ENCODE data around the gene ATP8B4. TPM values are rescaled to one million over a fixed set of nuclear protein-coding genes. Genes with fewer than 3 reads are reported as not detected.

The ATP8B4 gene
- total RNA-seq, 2 experiments from 2014 or later: 2.0 to 2.9 TPM

GRCh38 chr15:49888323-49888693, 230.7 kb downstream of the ATP8B4 start:
- intact Hi-C loops (cut with micrococcal nuclease): no loop called here
- Mint-ChIP-seq H3K27ac (no peak overlapping the region), H3K9me3 (no peaks in the 10 kb centered on the region), H3K4me3 (no peak overlapping the region), H3K27me3 (ENCODE audit: low read depth) (no peaks in the 10 kb centered on the region), H3K36me3 (ENCODE audit: low read depth) (no peaks in the 10 kb centered on the region), H3K4me1 (ENCODE audit: low read depth) (no peaks in the 10 kb centered on the region)
- CTCF ChIA-PET: interaction anchor here (1.2 kb wide), 1 partner anchor 114 kb away, joined by 3 read pairs; no protein-coding TSS in a partner anchor
- no peak for DNase-seq

- no peak for DNase-seq
- intact Hi-C loops (cut with micrococcal nuclease): no loop called here
- Mint-ChIP-seq H3K27ac (no peak overlapping the region), H3K4me3 (no peak overlapping the region), H3K9me3 (no peaks in the 10 kb centered on the region), H3K36me3 (ENCODE audit: low read depth) (no peaks in the 10 kb centered on the region), H3K4me1 (ENCODE audit: low read depth) (no peaks in the 10 kb centered on the region), H3K27me3 (ENCODE audit: low read depth) (no peaks in the 10 kb centered on the region)
- CTCF ChIA-PET: interaction anchor here (0.6 to 1.2 kb wide), 3 partner anchors 26 to 296 kb away, joined by 3 to 5 read pairs (median 3); no protein-coding TSS in a partner anchor
Measured at GRCh38 chr15:49887659-49888322, 231.2 kb downstream of the ATP8B4 start.

GRCh38 chr15:49883121-49883520, 235.9 kb downstream of the ATP8B4 start:
- Mint-ChIP-seq H3K9me3 (no peaks in the 10 kb centered on the region), H3K4me1 (ENCODE audit: low read depth) (no peaks in the 10 kb centered on the region), H3K27me3 (ENCODE audit: low read depth) (no peaks in the 10 kb centered on the region), H3K36me3 (ENCODE audit: low read depth) (no peaks in the 10 kb centered on the region), H3K4me3 (no peak overlapping the region), H3K27ac (no peak overlapping the region)
- intact Hi-C loops (cut with micrococcal nuclease): no loop called here
- DNase-seq: no peak
- CTCF ChIA-PET: interaction anchor here (0.7 kb wide), 1 partner anchor 650 kb away, joined by 3 read pairs; no protein-coding TSS in a partner anchor

- Mint-ChIP-seq H3K36me3 (ENCODE audit: low read depth) (no peaks in the 10 kb centered on the region), H3K27ac (no peak overlapping the region), H3K9me3 (no peaks in the 10 kb centered on the region), H3K4me3 (no peak overlapping the region), H3K27me3 (ENCODE audit: low read depth) (no peaks in the 10 kb centered on the region), H3K4me1 (ENCODE audit: low read depth) (no peaks in the 10 kb centered on the region)
- intact Hi-C loops (cut with micrococcal nuclease): no loop called here
- CTCF ChIA-PET: no interaction called here
- no peak for DNase-seq
Measured at GRCh38 chr15:49881866-49882265, 237.2 kb downstream of the ATP8B4 start.

- Mint-ChIP-seq H3K4me1 (ENCODE audit: low read depth) (no peaks in the 10 kb centered on the region), H3K27me3 (ENCODE audit: low read depth) (no peaks in the 10 kb centered on the region), H3K27ac (no peak overlapping the region), H3K36me3 (ENCODE audit: low read depth) (no peaks in the 10 kb centered on the region), H3K4me3 (no peak overlapping the region), H3K9me3 (no peaks in the 10 kb centered on the region)
- intact Hi-C loops (cut with micrococcal nuclease): no loop called here
- CTCF ChIA-PET: no interaction called here
- DNase-seq: no peak
Measured at GRCh38 chr15:49881433-49881832, 237.6 kb downstream of the ATP8B4 start.

- no peaks in the 10 kb centered on the region for H3K27me3 Mint-ChIP-seq (ENCODE audit: low read depth)
- DNase-seq: no peak
- CTCF ChIA-PET: interaction anchor here (0.5 kb wide), 1 partner anchor 461 kb away, joined by 3 read pairs; no protein-coding TSS in a partner anchor
- no peaks in the 10 kb centered on the region for H3K36me3 Mint-ChIP-seq (ENCODE audit: low read depth)
- no peak overlapping the region for H3K27ac Mint-ChIP-seq
- intact Hi-C loops (cut with micrococcal nuclease): loop anchor here (2.0 kb wide), 1 partner anchor 267 kb away; no protein-coding TSS in a partner anchor
- no peaks in the 10 kb centered on the region for H3K4me1 Mint-ChIP-seq (ENCODE audit: low read depth)
- H3K9me3 Mint-ChIP-seq: no peaks in the 10 kb centered on the region
- H3K4me3 Mint-ChIP-seq: no peak overlapping the region
Measured at GRCh38 chr15:49877873-49878521, 241.0 kb downstream of the ATP8B4 start.

- CTCF ChIA-PET: interaction anchor here (0.6 to 1.3 kb wide), 5 partner anchors 31 to 439 kb away, joined by 3 read pairs; no protein-coding TSS in a partner anchor
- H3K36me3 Mint-ChIP-seq (ENCODE audit: low read depth): no peaks in the 10 kb centered on the region
- H3K4me1 Mint-ChIP-seq (ENCODE audit: low read depth): no peaks in the 10 kb centered on the region
- intact Hi-C loops (cut with micrococcal nuclease): loop anchor here (2.0 kb wide), 1 partner anchor 268 kb away; no protein-coding TSS in a partner anchor
- no peaks in the 10 kb centered on the region for H3K9me3 Mint-ChIP-seq
- DNase-seq: no peak
- no peak overlapping the region for H3K4me3 Mint-ChIP-seq
- H3K27ac Mint-ChIP-seq: no peak overlapping the region
- H3K27me3 Mint-ChIP-seq (ENCODE audit: low read depth): no peaks in the 10 kb centered on the region
Measured at GRCh38 chr15:49877117-49877872, 241.7 kb downstream of the ATP8B4 start.

GRCh38 chr15:49876401-49877038, 242.5 kb downstream of the ATP8B4 start:
- intact Hi-C loops (cut with micrococcal nuclease): loop anchor here (1.0 to 2.0 kb wide), 3 partner anchors 175 to 268 kb away; no protein-coding TSS in a partner anchor
- no peak for DNase-seq
- Mint-ChIP-seq H3K4me1 (ENCODE audit: low read depth) (no peaks in the 10 kb centered on the region), H3K9me3 (no peaks in the 10 kb centered on the region), H3K27ac (no peak overlapping the region), H3K4me3 (no peak overlapping the region), H3K36me3 (ENCODE audit: low read depth) (no peaks in the 10 kb centered on the region), H3K27me3 (ENCODE audit: low read depth) (no peaks in the 10 kb centered on the region)
- CTCF ChIA-PET: interaction anchor here (0.6 to 1.5 kb wide), 7 partner anchors 30 to 724 kb away, joined by 3 read pairs; no protein-coding TSS in a partner anchor

- intact Hi-C loops (cut with micrococcal nuclease): loop anchor here (2.0 kb wide), 1 partner anchor 443 kb away; no protein-coding TSS in a partner anchor
- Mint-ChIP-seq H3K4me3 (no peak overlapping the region), H3K4me1 (ENCODE audit: low read depth) (no peaks in the 10 kb centered on the region), H3K36me3 (ENCODE audit: low read depth) (no peaks in the 10 kb centered on the region), H3K27ac (no peak overlapping the region), H3K27me3 (ENCODE audit: low read depth) (no peaks in the 10 kb centered on the region), H3K9me3 (no peaks in the 10 kb centered on the region)
- no peak for DNase-seq
- CTCF ChIA-PET: interaction anchor here (1.5 kb wide), 1 partner anchor 129 kb away, joined by 3 read pairs; no protein-coding TSS in a partner anchor
Measured at GRCh38 chr15:49875392-49875791, 243.6 kb downstream of the ATP8B4 start.

- no peak overlapping the region for H3K4me3 Mint-ChIP-seq
- peaks cover 9% of the 10 kb centered on the region for H3K27me3 Mint-ChIP-seq (ENCODE audit: low read depth)
- no peaks in the 10 kb centered on the region for H3K36me3 Mint-ChIP-seq (ENCODE audit: low read depth)
- no peak overlapping the region for H3K27ac Mint-ChIP-seq
- no peak for DNase-seq
- CTCF ChIA-PET: no interaction called here
- H3K9me3 Mint-ChIP-seq: no peaks in the 10 kb centered on the region
- intact Hi-C loops (cut with micrococcal nuclease): no loop called here
- no peaks in the 10 kb centered on the region for H3K4me1 Mint-ChIP-seq (ENCODE audit: low read depth)
Measured at GRCh38 chr15:49870472-49870871, 248.6 kb downstream of the ATP8B4 start.

GRCh38 chr15:49868348-49868747, 250.7 kb downstream of the ATP8B4 start:
- H3K9me3 Mint-ChIP-seq: no peaks in the 10 kb centered on the region

More at GRCh38 chr15:49868348-49868747, 250.7 kb downstream of the ATP8B4 start:
- Mint-ChIP-seq H3K27me3 (ENCODE audit: low read depth) (peaks cover 9% of the 10 kb centered on the region), H3K27ac (no peak overlapping the region), H3K4me1 (ENCODE audit: low read depth) (no peaks in the 10 kb centered on the region), H3K4me3 (no peak overlapping the region), H3K36me3 (ENCODE audit: low read depth) (no peaks in the 10 kb centered on the region)
- CTCF ChIA-PET: no interaction called here
- intact Hi-C loops (cut with micrococcal nuclease): no loop called here
- no peak for DNase-seq

All from activated naive CD4-positive, alpha-beta T cell treated with anti-CD3 and anti-CD28 coated beads for 36 hours (primary cell).